Anterior cingulate cortex (tissue), 58 donors: Measurements from ENCODE around the gene SLC37A1.

Experiments
- DNase-seq, 58 donors: peaks; one replicate each; lab custom pipeline; 2025; lab: John Stamatoyannopoulos, UW

The SLC37A1 gene

DNA sequence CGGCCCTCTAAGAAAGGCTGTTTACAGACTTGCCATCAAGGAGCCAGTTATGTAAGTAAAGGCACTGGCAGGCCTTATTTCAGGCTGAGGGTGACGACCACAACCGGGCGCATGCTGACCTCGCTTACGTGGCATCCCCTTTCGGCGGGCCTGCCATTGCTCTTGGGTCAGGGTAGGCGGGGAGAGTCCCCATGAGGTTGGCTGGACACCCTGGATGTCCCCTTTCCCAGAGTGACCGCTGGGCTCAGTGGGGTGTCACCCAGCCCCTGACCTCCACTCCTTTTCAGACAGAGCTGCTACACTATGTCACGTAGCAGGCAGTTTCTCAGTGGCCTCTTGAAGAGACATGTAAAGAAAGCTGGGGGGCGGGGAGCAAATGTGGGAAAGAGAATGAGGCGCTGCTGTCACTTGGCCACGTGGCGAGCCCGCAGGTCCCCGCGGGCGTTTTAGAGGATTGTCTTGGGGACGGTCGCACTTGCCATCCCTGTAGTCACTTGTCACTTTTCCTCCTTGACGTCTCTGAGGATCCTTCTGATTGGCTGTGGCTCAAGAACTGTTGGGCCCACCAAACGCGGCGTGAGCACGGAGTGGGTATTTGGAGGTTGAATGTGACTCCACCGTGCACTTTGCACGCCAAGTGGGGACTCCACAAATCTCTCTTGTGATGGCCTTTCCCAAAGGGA, 42.2 kb downstream of the SLC37A1 start:
- no peak for DNase-seq

DNA sequence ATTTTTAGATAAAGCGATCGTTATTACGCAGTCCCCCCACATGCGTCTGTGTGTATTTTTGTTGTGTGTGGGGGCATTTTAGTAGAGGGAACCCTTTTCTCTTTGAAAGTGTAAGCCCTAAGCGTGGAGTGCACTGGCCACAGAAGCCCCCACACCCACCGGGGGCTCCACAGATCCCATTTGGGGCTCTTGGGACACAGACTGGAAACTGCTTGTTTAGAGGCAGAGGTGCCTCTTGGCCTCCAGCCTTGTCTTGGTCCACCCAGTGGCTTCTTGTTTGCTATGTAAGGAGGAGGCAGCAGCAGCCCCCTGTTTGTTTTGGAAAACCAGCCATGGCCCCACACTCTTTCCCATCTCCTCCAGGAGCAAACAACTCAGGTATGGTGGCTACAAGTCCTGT, 42.8 kb downstream of the SLC37A1 start:
- DNase-seq: no peak

DNA sequence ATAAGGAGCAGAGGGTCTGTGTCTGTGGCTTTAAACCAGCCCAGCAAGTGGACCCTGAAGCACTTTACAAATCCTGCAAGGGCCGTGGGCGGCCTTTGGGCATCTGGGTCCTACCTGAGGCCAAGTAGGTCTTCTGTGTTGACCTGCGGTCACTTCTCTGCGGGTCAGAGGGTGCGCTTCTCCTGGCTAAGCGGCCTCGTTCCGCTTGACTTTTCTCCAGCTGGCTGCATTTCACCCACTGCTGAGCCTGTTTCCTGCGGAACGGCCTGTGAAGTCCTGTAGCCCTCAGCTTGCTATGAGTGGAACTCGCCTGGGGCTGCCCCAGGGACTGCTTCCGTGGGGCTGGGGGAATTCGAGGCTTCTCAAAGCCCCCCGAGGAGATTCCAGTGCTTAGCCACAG, 43.3 kb downstream of the SLC37A1 start:
- DNase-seq: no peak

DNA sequence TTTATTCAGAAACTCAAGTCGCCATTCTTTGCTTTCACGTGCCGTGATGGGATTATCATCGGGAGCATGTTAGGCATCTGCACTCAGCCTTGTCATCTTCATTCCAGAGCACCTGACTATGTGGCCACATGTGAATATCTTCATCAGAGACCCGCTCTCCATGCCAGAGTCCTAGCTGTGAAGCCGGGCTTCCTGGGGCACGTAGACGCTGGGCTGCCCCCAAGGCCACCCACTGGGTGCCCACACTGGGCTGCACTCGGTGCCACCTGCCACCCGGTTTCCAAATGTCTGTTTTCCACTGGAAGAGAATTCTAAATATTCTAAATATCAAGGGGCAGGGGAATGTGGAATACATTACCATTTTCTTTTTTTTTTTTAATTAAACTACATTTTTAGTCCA, 43.8 kb downstream of the SLC37A1 start:
- no peak for DNase-seq

DNA sequence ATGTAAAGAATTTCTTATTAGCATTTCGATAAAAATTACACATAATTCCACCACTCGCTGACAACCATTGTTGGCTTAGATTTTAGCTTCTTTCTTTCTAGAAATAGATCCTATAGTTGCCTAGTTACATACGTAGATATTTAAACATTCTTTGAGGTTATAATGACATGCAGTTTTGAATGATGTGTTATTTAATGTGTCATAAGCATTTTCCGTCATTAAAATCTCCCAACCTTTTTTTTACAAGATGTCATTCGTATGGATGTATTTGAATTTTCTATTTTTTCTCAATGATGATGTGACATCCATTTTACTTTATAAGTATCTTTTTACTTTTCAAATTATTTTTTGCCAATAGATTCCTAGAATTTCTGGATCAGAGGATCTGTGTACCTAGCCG, 44.7 kb downstream of the SLC37A1 start:
- no peak for DNase-seq

DNA sequence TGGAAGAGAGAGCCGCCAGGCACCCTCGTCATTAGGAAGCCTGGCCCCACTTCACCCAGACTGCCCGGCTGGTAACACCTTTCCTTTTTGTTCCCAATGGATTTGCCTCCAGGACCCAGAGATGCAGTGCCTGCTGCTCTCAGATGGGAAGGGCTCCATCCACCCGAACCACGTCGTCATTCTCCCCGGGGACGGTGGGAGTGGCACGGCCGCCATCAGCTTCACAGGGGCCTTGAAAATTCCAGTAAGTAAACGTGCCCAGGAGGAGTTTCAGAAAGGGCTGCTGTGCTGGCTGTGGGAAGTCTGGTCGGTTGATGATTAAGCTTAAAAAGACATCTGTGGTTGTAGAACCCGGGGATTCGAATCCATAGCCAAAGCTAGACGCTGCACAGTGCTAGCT, 45.2 kb downstream of the SLC37A1 start:
- no peak for DNase-seq

DNA sequence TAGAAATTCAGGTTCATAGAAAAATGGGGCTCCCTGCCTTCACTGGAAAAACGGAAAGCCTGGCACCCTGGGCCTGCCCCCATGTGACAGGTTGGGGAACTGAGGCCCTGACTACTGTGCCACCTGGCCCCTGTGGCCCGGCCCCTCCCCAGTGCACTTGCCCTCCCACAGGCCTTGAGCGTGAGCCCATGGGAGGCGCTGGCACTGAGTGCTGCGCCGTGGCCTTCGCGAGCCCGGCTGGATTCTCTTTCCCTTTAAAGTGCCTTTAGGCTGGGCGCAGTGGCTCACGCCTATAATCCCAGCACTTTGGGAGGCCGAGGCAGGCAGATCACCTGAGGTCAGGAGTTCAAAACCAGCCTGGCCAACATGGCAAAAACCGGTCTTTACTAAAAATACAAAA, 45.7 kb downstream of the SLC37A1 start:
- DNase-seq: no peak

DNA sequence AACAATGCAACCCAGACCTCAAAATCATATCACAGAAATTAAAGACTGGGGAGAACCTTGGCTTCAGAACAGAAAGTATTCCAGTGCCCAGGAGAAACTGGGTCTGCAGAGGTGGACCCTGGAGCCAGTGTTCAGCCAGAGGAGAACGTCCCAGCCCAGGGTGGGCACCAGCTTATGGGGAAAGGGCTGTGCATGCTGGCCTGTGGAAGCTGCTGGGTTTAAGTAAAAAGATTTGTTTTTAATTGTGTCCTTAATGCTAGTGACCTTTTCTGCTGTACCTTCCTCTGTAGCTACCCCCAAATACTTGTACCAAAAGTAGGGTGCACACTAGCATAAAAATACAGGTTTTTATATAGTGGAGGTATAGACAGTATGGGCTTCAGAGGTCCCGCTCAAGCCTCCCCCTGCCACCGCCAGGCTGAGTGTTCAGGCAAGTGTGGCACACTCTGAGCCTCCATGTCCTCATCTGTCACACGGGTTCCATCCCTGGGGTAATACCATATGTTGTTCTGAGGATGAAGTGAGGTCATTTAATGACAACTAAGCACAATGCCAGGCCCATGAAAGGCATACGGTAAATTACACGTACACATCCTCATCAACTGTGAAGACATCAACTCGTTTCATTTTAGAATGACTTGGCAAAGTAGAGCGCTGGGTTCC, 47.0 kb downstream of the SLC37A1 start:
- DNase-seq: no peak

DNA sequence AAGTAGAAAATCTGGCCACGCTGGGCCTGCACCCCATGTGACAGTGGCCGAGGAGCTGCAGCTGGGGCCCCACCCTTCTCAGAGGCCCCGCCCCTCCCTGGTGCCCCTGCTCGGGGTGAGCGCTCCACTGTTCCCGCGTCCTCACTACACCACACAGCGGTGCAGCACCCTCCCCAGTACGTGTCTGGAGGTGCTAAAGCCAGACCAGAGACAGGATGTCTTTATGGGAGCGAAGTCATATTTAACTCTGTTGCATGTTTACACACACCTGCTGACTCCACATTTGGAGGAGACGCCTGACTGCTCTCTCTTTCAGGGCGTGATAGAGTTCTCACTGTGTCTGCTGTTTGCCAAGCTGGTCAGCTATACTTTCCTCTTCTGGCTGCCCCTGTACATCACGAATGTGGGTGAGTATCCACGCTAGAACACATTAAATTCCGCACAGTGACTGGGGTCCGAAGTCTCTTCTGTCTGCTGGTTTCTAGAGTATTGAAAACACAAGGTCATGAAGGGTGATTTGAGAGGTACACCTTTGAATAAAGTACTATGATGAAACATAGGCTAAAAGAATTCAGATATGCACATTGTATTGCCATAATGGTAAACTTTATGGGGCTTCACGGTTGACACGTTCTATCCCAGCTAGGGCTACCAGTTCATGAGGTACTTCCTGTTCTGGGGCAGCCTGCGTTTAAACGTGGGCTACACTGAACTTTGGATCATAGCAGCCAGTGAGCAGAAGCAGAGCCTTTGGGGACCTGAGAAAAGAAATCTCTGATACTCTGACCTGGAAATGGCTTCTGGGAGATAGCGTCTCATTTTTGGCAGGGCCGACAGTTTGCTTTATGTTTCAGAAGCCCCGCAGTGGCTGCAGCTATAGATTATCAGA, 48.4 kb downstream of the SLC37A1 start:
- no peak for DNase-seq

DNA sequence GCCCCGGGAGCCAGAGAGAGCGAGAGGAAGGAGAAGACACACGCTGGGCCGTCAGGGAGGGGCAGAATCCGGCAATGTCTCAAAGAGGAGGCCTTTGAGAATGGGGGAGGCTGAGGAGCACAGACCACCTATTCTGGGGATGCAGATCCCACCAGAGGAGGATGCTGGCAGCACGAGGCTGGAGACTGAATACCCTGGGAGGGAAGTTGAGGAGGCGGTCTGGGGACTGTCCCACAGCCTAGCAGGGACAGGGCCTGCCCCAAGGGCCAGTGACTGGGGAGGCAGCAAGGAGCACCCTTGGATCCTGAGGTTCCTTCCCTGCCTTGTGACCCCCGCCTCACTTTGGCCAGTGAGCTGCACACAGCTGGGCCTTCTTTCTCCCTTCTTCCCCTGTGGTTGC, 49.2 kb downstream of the SLC37A1 start:
- DNase-seq: no peak

DNA sequence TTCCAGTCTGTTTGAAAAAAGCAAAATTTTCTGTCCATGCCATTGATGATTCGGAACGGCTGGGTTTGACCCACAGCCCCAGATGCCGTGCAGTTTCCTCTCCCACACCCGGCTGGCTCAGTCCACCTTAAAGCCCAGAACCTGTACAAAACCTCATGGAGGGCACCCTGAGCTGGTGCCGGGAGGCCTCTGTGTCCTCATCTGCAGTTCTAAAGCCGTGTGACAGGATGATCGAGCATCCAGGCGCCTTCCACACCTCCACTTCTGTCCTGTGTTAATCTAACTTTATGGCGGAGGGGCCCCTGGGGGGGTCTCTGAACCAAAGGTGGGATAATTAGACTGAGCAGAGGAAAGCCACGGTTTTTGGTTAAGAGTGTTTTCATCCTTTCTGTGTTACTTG, 49.6 kb downstream of the SLC37A1 start:
- DNase-seq: no peak

DNA sequence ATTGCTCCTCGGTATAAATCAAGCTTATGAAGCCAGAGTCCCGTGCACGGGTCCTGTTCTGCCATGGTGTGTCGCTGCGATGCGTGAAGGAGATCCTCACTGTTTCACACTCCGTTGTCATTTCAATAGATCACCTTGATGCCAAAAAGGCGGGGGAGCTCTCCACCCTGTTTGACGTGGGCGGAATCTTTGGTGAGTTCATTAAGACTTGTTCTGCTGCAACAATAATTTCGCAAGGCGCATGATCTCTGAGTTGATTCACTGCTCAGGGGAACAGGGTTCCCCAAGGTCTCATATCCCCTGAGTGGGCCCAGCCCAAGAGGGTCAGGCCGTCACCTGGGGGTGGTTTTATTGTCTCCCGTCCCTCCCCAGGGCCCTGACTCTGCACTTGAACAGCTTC, 50.0 kb downstream of the SLC37A1 start:
- DNase-seq: peak in 1 of 58 donors; percentile 38

DNA sequence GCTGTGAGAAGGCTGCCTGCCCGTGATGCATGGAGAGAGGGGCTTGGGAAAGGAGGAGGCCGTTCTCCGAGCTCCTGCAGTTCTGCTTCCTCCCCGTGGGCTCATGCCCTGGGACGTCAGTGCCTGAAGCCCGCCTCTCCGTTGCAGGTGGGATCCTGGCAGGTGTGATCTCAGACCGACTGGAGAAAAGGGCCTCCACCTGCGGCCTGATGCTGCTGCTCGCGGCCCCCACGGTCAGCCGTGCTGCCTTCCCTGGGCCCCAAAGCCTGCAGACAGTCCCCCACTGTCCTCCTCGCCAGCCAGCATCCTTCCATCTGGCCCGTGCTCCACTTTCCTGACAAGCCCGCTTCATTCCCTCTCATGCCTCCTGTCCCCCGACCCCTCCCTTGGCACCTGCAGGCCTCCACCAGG, 50.9 kb downstream of the SLC37A1 start:
- no peak for DNase-seq

DNA sequence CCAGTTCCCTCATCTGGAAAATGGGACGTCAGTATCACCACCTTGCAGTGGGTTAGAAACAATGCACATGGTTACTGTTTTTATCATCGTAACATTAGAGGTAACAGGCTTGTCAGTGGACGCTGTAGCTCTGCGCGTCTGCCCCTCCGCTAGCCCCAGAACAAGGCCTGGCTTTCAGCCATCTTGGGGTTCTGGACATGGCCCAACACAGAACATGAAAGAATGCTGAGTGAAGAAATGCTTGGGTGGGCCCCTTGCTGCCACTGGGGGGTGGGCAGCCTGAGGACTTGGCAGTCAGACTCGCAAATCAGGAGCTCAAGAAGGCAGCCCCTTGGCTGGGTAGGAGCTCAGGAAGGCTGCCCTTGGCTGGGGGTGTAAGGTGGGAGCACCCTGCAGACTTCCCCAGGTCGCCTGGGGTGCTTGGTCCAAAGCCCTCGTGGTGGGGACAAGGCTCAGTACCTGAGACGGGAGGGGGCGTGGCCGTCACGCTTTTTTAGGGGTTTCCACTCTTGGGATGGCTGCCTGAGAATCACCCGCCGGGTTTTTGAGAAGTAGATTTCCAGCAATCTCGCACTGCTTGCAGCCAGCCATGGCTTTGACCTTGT, 51.7 kb downstream of the SLC37A1 start:
- DNase-seq: no peak

DNA sequence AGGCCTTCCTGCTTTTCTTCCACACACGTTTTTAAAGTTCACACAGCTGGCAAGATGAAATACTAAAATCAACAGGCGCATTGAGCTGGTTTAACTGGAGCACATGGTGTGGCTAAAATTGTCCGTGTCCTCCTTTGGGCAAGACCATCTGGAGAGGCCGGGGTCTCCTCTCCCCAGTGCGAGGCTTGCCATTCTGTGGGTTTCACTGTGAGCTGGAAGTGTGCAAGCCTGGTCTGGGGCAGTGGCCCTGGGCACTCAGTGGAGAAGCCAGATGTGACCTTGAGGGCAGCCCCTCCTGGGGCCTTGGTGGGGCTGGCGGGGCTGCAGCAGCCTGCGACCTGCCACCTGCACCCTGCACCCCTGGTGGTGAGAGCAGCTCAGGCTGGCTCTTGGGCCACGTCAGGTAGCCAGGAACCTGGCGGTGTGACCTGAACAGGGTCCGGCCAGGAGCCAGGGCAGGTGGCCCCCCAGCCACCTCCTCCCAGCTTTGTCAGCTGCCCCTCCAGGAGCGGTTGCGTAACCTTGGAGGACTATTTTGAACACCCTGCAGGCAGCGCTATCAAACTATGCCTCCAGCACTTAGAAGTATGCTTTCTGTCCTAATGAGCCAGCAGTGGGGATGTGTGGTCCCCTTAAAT, 52.4 kb downstream of the SLC37A1 start:
- DNase-seq: no peak

DNA sequence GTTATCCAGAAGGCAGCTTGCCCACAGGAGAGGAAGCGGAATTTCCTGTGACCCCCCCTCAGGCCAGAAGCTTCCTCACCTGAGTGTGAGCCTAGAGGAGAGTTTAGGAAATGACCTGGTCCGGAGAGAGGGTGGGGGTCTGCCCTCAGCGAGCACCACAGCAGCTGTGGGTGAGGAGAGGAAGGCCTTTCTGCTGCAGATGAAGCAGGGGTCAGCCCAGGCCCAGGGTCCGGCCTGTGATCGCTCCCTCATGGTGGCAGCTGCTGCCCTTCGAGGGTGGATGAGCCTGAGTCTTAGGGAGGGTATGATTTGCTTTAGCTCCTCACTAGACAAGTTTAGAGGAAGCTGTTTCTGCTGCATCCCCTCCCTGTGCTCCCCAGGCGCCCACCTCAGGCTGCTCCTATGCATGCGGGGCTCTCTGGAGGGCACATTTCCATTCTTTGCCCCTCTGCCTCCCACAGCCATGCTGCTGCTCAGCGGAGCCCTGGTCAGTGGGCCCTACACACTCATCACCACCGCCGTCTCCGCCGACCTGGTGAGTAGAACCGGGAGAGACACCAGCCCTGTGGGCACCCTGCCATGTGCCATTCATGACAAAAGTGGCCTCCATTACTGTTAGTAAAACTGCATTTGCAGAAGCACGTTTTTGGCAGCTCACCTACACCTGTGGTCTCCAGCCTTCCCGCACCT, 53.0 kb downstream of the SLC37A1 start:
- no peak for DNase-seq

DNA sequence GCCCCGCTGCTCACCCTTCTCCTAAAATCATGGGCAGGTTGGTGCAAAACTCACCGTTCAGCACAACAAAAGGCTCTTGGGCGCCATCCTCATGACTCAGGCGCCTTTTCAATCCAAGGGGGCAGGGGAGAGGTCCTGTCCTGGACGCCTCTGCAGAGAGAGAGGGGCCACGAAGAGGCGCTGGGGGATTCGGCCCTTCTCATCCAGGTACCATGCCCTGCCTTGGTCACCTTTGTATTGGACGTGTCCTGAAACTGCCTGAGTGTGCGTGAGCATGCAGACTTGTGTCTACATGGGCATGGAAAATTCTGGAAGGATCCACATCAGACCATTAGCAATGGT, 53.5 kb downstream of the SLC37A1 start:
- DNase-seq: no peak

DNA sequence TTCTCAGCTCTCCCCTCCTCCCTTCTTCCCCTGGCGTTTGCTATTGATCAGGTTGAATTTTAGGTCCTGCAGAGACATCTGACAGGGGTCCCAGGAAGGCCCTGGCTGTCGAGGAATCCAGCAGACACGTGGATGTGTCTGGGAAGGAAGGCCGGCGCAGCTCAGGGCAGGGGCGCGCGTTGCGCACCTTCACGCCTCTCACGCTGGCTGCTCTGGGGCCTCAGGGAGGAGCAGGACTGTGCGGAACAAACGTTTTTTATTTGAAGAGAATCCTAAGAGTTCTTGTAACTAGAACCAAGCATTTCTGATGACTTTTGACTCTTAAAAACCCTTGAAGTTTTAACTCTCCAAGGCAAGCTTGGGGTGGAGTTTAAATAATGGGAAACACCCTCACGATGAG, 54.2 kb downstream of the SLC37A1 start:
- DNase-seq: no peak

DNA sequence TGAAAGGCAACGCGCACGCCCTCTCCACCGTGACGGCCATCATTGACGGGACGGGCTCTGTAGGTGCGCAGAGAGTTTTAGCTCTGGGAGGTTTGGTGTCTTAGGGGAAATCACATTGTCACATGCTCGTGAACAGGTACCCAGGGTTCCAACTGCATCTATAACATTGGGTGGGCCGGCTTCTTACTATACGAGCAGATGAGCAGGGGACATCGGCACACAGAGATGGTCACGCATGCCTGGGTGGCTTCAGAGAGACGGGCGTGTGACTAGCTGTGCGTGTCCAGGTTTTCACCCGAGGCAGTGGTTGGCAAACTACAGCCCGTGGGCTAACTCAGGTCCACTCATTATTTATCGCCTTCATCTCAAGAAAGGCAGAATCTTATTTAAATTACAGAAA, 54.7 kb downstream of the SLC37A1 start:
- no peak for DNase-seq
